ENCODE data around the gene APBA2. TPM values are rescaled to one million over a fixed set of nuclear protein-coding genes. Genes with fewer than 3 reads are reported as not detected.

The APBA2 gene
- total RNA-seq, 1 donor from 2014 or later: 30.0 TPM

DNA sequence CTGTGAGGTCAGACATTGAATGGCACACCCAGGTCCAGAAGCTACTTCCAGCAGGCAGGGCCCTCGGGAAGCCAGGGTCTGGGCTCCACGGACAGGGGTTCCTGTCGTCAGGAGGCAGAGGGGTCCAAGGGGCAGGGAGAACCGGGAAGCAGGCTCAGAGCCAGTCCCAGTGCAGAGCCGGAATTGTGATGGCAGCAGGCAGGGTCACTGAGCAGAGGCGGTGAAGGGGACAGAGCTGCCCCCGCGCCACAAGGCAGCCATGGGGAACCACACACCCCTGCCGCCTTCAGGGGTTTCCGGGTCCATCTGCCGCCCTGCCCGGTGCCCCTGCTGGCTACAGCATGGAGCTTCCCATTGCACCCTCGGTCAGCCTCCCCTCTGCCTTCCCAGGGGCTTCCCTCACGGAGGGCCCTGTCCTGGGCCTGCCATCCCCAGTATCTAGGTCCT is 247.0 kb downstream of the APBA2 start:
- H3K4me3 ChIP-seq (ENCODE audit: low read depth, low read length): no peak overlapping the region
- TF ChIP-seq, protein P1, sequence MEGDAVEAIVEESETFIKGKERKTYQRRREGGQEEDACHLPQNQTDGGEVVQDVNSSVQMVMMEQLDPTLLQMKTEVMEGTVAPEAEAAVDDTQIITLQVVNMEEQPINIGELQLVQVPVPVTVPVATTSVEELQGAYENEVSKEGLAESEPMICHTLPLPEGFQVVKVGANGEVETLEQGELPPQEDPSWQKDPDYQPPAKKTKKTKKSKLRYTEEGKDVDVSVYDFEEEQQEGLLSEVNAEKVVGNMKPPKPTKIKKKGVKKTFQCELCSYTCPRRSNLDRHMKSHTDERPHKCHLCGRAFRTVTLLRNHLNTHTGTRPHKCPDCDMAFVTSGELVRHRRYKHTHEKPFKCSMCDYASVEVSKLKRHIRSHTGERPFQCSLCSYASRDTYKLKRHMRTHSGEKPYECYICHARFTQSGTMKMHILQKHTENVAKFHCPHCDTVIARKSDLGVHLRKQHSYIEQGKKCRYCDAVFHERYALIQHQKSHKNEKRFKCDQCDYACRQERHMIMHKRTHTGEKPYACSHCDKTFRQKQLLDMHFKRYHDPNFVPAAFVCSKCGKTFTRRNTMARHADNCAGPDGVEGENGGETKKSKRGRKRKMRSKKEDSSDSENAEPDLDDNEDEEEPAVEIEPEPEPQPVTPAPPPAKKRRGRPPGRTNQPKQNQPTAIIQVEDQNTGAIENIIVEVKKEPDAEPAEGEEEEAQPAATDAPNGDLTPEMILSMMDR (conservative IDR thresholded peaks at IDR 0.05; ENCODE audit: low read depth, low read length): no peak
- DNase-seq (ENCODE audit: low read depth): no peak

DNA sequence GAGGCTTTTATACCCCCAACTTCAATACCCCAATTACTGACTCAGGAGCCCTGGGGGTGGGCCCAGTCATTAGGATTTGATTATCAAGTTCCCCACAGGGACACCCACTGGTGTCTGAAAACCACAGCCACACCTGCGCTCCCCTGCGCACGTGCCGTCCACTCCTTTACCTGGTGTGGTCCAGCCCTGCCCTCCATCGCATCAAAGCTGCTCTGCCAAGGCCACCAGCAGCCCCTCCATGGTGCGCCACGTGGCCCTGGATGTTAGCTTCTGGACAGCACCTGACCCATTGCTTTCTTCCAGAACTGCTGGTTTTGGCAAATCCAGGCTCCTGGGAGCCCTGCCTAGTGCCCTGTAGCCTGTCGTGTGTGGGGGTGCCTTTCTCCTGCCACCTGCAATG is 247.5 kb downstream of the APBA2 start:
- H3K4me3 ChIP-seq (ENCODE audit: low read depth, low read length): no peak overlapping the region
- TF ChIP-seq, protein P1 (conservative IDR thresholded peaks at IDR 0.05; ENCODE audit: low read depth, low read length): no peak

DNA sequence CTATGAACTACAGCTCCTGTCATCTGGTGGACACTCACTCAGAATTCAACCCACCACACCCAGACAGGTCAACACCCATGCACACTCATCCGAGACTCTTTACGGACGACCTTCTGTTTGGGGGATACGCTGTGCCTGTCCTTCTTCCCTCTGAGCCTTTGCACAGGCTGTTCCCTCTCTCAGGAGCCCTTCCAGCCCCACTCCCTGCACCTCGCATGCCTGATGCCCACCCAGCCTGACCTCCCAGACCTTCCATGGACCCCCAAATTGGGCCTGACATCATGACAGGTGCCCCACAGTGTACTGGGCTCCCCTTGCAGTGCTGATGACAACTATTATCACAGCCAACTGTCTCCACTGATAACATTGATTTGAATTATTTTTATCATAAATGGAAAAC is 248.0 kb downstream of the APBA2 start:
- TF ChIP-seq, protein P1 (conservative IDR thresholded peaks at IDR 0.05; ENCODE audit: low read depth, low read length): no peak
- H3K4me3 ChIP-seq (ENCODE audit: low read depth, low read length): no peak overlapping the region
- no peak for DNase-seq (ENCODE audit: low read depth)

More for the DNA sequence above, 247.5 kb downstream of the APBA2 start:
- DNase-seq (ENCODE audit: low read depth): no peak

DNA sequence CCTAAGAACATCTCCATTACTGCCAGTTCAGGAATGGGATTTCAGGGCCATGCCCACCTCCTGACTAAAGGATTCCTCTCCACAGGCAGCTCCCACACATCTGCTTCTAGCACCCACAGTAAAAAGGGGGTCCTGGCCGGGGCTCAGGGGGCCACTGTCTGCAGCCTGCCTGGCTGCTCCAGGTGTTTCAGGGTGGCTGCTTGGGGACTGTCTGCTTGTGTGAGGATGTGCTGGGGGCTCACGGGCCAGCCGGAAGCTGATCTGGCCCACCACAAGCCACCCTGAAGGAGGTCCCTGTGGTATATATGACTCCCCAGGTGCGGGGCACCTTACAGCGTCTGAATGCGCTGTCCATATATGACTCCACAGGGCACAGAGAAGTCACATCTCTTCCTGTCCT is 248.5 kb downstream of the APBA2 start:
- no peak for DNase-seq (ENCODE audit: low read depth)
- TF ChIP-seq, protein P1 (conservative IDR thresholded peaks at IDR 0.05; ENCODE audit: low read depth, low read length): no peak

DNA sequence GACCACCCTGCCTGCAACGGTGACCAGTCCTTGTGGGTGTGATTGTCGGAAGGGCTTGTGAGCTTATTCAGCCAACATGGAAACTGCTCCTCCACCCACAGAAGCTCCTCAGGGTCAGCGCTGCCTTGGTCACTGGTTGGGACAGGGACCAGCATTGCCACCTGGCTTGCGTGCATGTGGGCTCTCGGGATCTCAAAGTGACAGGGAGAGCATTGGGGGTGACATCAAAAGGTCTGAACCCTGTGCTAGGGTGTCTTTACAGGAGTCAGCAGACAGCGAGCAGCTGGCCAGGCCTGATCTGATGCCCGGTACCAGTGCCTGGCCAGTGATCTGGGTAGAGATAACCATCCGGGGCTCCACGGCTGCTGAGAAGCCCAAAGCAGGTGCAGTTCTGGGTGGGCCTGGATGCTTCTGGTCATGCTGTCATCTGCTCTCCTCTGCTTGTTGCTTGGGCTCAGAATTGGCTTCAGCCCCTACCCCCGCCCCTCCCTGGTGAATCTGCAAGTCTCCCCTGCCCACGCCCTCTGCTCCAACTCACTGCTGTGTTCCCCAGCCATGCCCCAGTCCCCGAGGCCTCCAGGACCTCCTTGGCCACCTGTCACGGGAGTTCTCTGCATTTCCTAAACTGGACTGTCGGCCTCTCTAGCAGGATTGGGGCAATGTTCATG is 249.0 kb downstream of the APBA2 start:
- DNase-seq (ENCODE audit: low read depth): no peak
- TF ChIP-seq, protein P1 (conservative IDR thresholded peaks at IDR 0.05; ENCODE audit: low read depth, low read length): no peak
- no peak overlapping the region for H3K4me3 ChIP-seq (ENCODE audit: low read depth, low read length)

More for the DNA sequence above, 248.5 kb downstream of the APBA2 start:
- H3K4me3 ChIP-seq (ENCODE audit: low read depth, low read length): no peak overlapping the region

DNA sequence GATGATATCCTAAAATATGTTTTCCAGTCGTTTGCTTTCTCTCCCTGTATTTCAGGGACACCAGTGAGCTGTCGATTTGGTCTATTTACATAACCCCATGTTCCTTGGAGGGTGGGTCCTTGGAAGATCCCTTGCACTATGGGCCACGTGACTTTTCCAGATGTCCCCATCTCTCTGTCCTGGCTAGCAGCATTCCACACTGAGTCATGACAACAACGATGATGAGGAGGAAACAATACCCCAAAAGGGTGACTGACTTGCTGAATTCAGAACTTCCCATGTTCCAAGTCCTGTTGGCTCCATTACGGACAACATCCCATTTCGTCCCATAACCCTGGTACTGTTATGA is 249.5 kb downstream of the APBA2 start:
- TF ChIP-seq, protein P1 (conservative IDR thresholded peaks at IDR 0.05; ENCODE audit: low read depth, low read length): no peak
- no peak for DNase-seq (ENCODE audit: low read depth)
- no peak overlapping the region for H3K4me3 ChIP-seq (ENCODE audit: low read depth, low read length)
